ENCODE data around the gene MRPS9.

Gene MRPS9

GRCh38 chr2:105080461-105080860 lies 42.6 kb downstream of the MRPS9 start:
- no peak for DNase-seq (ENCODE audit: low spot score)

GRCh38 chr2:105081006-105081601 lies 43.2 kb downstream of the MRPS9 start:
- no peak for DNase-seq (ENCODE audit: low spot score)

GRCh38 chr2:105082107-105082506 lies 44.2 kb downstream of the MRPS9 start:
- no peak for DNase-seq (ENCODE audit: low spot score)

- no peak for DNase-seq (ENCODE audit: low spot score)
Measured at GRCh38 chr2:105085525-105085924, 47.7 kb downstream of the MRPS9 start.

- DNase-seq (ENCODE audit: low spot score), result no peak
Measured at GRCh38 chr2:105087273-105087672, 49.4 kb downstream of the MRPS9 start.

GRCh38 chr2:105090091-105090490 lies 52.2 kb downstream of the MRPS9 start:
- DNase-seq (ENCODE audit: low spot score), result no peak

- DNase-seq (ENCODE audit: low spot score), result no peak
Measured at GRCh38 chr2:105092797-105093196, 54.9 kb downstream of the MRPS9 start.

GRCh38 chr2:105099153-105099552 lies 61.3 kb downstream of the MRPS9 start:
- DNase-seq (ENCODE audit: low spot score), result no peak

- no peak for DNase-seq (ENCODE audit: low spot score)
Measured at GRCh38 chr2:105100046-105100840, 62.4 kb downstream of the MRPS9 start.

GRCh38 chr2:105102001-105102400 lies 64.1 kb downstream of the MRPS9 start:
- DNase-seq (ENCODE audit: low spot score), result no peak

- no peak for DNase-seq (ENCODE audit: low spot score)
Measured at GRCh38 chr2:105102963-105103421, 65.1 kb downstream of the MRPS9 start.

DNA sequence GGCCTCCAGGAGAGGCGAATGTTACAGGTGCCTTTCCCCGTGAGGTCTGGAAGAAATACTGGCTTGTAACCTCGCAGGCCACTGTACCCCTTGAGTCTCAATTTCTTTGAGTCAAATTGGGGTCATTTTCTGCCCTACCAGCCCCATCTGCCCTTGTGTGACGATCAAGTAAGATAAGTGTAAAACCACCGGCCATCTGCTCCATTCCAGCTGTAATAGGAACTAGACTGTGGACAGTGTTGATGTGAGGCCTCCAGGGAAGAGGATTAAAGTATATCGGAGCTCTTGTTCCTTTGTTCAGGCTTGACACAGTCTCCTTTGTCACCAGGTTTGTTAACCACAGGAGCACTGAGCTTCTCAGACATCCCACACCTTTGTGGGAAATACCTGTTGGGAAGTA lies 65.6 kb downstream of the MRPS9 start:
- no peak for DNase-seq (ENCODE audit: low spot score)

- no peak for DNase-seq (ENCODE audit: low spot score)
Measured at GRCh38 chr2:105104208-105104731, 66.4 kb downstream of the MRPS9 start.

- DNase-seq (ENCODE audit: low spot score), result no peak
Measured at GRCh38 chr2:105110295-105110829, 72.5 kb downstream of the MRPS9 start.

GRCh38 chr2:105111365-105112150 lies 73.7 kb downstream of the MRPS9 start:
- no peak for DNase-seq (ENCODE audit: low spot score)

DNA sequence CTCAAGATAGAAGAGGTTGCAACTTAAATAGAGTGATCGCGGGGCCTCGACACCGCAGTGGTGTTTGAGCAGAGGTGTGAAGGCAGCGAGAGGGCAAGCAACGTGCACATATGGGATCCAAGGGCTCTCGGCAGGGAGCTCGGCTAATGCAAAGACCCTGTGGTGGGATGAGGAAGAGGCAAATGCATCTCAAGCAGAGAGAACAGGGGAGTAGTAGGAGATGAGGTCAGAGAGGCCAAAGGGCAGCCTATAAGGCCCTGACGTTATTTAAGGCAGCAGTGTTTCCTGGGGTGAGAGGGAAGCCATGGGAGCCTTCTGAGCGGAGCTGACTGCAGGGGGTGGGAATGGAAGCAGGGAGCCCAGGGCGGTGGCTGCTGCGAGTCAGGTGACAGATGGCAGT lies 74.5 kb downstream of the MRPS9 start:
- no peak for DNase-seq (ENCODE audit: low spot score)

GRCh38 chr2:105113616-105114291 lies 75.9 kb downstream of the MRPS9 start:
- no peak for DNase-seq (ENCODE audit: low spot score)

DNA sequence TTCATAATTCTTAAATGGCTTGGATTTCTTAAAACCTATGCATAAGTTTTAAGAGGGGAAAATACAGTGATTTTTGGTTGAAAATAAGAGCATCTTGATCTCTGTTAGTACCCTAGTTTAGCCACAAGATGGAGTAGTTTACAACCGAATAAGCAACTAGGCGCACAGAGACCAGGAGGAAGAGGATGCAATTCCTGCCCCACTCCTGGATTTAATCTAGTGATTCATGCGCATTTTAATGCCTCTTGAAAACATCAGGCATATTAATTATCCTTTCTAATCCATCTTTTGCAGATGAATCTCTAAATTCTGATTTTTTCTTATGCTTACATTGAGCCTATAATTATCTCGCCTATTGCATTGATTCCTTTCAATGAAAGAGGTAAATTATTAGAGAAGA lies 76.7 kb downstream of the MRPS9 start:
- DNase-seq (ENCODE audit: low spot score), result peak; percentile 55

- DNase-seq (ENCODE audit: low spot score), result no peak
Measured at GRCh38 chr2:105116348-105116747, 78.5 kb downstream of the MRPS9 start.

DNA sequence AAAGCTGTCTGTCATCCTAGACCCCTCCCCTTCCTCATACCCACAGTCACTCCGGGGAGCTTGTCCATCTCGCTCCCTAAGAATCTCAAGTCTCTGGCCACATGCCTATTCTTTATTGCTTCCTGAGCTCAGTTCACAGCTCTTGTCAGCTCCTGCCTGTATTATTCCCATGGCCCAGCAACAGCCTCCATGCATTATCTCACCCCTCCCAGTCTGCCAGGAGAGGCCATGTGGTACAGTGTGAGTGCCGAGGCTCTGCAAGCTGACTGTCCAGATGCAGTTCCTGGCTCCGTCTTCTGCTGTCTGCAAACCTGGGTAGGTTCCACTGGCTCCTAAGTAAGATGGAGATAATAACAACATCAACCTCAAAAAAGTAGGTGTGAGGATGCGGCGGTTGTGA lies 79.7 kb downstream of the MRPS9 start:
- no peak for DNase-seq (ENCODE audit: low spot score)

DNA sequence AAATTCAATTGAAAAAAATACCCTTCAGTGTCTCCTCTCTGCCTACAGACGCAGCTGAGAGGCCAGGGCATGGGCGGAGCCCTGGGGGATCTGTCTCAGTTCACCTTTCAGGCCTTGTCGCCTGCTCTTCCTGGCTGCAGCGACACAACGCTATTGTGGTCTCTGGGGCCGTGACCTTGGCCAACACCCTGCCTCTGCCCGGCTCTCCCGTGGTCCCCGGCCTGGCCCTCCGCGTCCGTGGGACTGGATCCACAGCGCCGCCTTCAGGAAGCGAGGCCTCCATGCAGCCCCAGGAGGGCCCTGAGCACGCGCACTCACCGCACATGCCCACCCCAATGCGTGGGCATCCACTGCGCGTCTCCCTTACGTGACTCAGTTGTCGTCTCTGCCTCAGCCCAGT lies 81.1 kb downstream of the MRPS9 start:
- DNase-seq (ENCODE audit: low spot score), result no peak

DNA sequence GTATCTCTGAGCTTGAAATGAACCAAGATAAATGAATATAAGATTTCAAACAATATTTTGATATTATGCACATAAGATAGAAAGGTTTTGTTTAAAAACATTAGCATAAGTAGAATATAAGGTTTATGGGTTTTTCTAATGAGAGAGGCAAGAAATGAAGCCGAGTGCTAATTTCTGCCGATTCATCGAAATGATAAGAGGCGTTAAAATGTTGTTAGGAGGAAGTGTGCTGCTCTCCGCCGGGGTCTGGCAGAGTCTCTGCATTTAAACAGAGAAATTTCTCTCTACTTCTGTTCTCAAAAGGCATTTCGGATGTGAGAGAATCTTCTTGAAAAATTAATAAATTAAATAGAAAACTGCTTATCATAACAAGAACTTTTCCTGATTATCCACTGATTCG lies 83.6 kb downstream of the MRPS9 start:
- DNase-seq (ENCODE audit: low spot score), result no peak

Data from putamen (tissue), 1 donor.